GM23338 (cell line): ENCODE measurements around the gene PYDC2. TPM values are rescaled to one million over a fixed set of nuclear protein-coding genes. Genes with fewer than 3 reads are reported as not detected.

Experiments
- ATAC-seq: fragments of 200-7000 bp; cut with Tn5 transposase; 3 replicates; pipeline ENCODE4 v1.9.1; 2020
- DNase-seq: peaks from one replicate; pipeline ENCODE4 v3.0.0-alpha.2; 2015; ENCODE audit warnings: low spot score
- H2AFZ ChIP-seq: fragments of 200-600 bp; sonication (generic); 2 replicates; pipeline ENCODE4 v1.8.0; 2016; ENCODE audit warnings: antibody characterized with exemption, mild to moderate bottlenecking, moderate library complexity
- H3F3A ChIP-seq: fragments of 200-600 bp; sonication (generic); replicated peaks from 2 replicates; pipeline ENCODE4 v1.8.0; 2017; ENCODE audit warnings: antibody characterized with exemption, mixed run types, low read depth
- H3K27ac ChIP-seq: fragments of 200-600 bp; sonication (generic); 2 replicates; pipeline ENCODE4 v1.6.1; 2016; ENCODE audit warnings: low read depth
- H3K27me3 ChIP-seq: fragments of 200-600 bp; sonication (generic); 2 replicates; pipeline ENCODE4 v1.8.0; 2016; ENCODE audit warnings: mild to moderate bottlenecking, mixed run types, moderate library complexity; ENCODE audit not compliant: insufficient read depth
- H3K36me3 ChIP-seq: fragments of 200-600 bp; sonication (generic); 2 replicates; pipeline ENCODE4 v1.8.0; 2016; ENCODE audit warnings: mild to moderate bottlenecking; ENCODE audit not compliant: insufficient read depth
- H3K4me1 ChIP-seq: fragments of 200-600 bp; sonication (generic); 2 replicates; pipeline ENCODE4 v1.8.0; 2016; ENCODE audit warnings: mild to moderate bottlenecking, moderate library complexity; ENCODE audit not compliant: insufficient read depth
- H3K4me2 ChIP-seq: fragments of 200-600 bp; sonication (generic); 2 replicates; pipeline ENCODE4 v1.7.1; 2017; ENCODE audit warnings: mixed run types
- H3K4me3 ChIP-seq: fragments of 200-600 bp; sonication (generic); 2 replicates; pipeline ENCODE4 v1.6.1; 2016; ENCODE audit warnings: mixed run types
- H3K79me2 ChIP-seq: fragments of 200-600 bp; sonication (generic); replicated peaks from 2 replicates; pipeline ENCODE4 v1.8.0; 2017; ENCODE audit warnings: mild to moderate bottlenecking; ENCODE audit not compliant: insufficient read depth
- H3K9me2 ChIP-seq: fragments of 200-600 bp; sonication (generic); 2 replicates; pipeline ENCODE4 v1.8.0; 2017; ENCODE audit not compliant: insufficient read depth
- H4K20me1 ChIP-seq: fragments of 200-600 bp; sonication (generic); replicated peaks from 2 replicates; pipeline ENCODE4 v1.8.0; 2017; ENCODE audit warnings: mild to moderate bottlenecking; ENCODE audit not compliant: insufficient read depth
- H3K27ac Mint-ChIP-seq: 2 replicates; pipeline ENCODE4 v1.8.0; 2020; ENCODE audit warnings: inconsistent platforms, mild to moderate bottlenecking, moderate library complexity, mixed read lengths
- H3K27me3 Mint-ChIP-seq: 3 replicates; pipeline ENCODE4 v1.8.0; 2022; ENCODE audit warnings: low read depth, mild to moderate bottlenecking, moderate library complexity, mixed read lengths, inconsistent platforms; ENCODE audit not compliant: insufficient read depth, poor library complexity
- H3K36me3 Mint-ChIP-seq: 3 replicates; pipeline ENCODE4 v1.8.0; 2021; ENCODE audit warnings: low read depth, mild to moderate bottlenecking, inconsistent platforms, moderate library complexity, mixed read lengths
- H3K4me1 Mint-ChIP-seq: 3 replicates; pipeline ENCODE4 v1.8.0; 2020; ENCODE audit warnings: mild to moderate bottlenecking, inconsistent platforms, mixed read lengths
- H3K4me3 Mint-ChIP-seq: 3 replicates; pipeline ENCODE4 v1.8.0; 2021; ENCODE audit warnings: moderate library complexity, mild to moderate bottlenecking, inconsistent platforms, mixed read lengths
- H3K9me3 Mint-ChIP-seq: 3 replicates; pipeline ENCODE4 v1.8.0; 2020; ENCODE audit warnings: moderate library complexity, mild to moderate bottlenecking, inconsistent platforms, mixed read lengths
- CREB1 ChIP-seq: fragments of 250-450 bp; sonication (Bioruptor Pico); IDR thresholded peaks from 2 replicates; pipeline ENCODE4 v1.5.0; 2020; ENCODE audit warnings: low read depth, mild to moderate bottlenecking, moderate library complexity
- ETS1 ChIP-seq: IDR thresholded peaks from 2 replicates; pipeline ENCODE4 v1.6.1; 2016; ENCODE audit warnings: antibody characterized with exemption
- EZH2 ChIP-seq: fragments of 200-600 bp; sonication (generic); IDR thresholded peaks from one replicate; pipeline ENCODE4 v1.8.0; 2017; ENCODE audit warnings: antibody characterized with exemption, mild to moderate bottlenecking, low read depth; ENCODE audit not compliant: unreplicated experiment
- EZH2phosphoT487 ChIP-seq: fragments of 200-600 bp; sonication (generic); IDR thresholded peaks from one replicate; pipeline ENCODE4 v1.8.1; 2018; ENCODE audit warnings: antibody characterized with exemption; ENCODE audit not compliant: unreplicated experiment
- JUNB ChIP-seq: IDR thresholded peaks from one replicate; pipeline ENCODE4 v1.6.1; 2016; ENCODE audit warnings: antibody characterized with exemption; ENCODE audit not compliant: unreplicated experiment
- NANOG ChIP-seq: IDR thresholded peaks from 2 replicates; pipeline ENCODE4 v1.6.1; 2016; ENCODE audit warnings: antibody characterized with exemption, borderline replicate concordance
- POLR2AphosphoS5 ChIP-seq: IDR thresholded peaks from 2 replicates; pipeline ENCODE4 v1.6.1; 2016; ENCODE audit warnings: antibody characterized with exemption, low read depth
- STAT1 ChIP-seq: IDR thresholded peaks from one replicate; pipeline ENCODE4 v1.6.1; 2016; ENCODE audit warnings: antibody characterized with exemption; ENCODE audit not compliant: unreplicated experiment
- ZNF114 ChIP-seq: fragments of 250-450 bp; sonication (Bioruptor Pico); IDR thresholded peaks from 2 replicates; pipeline ENCODE4 v1.5.0; 2020; ENCODE audit warnings: mild to moderate bottlenecking, moderate library complexity
- ZNF331 ChIP-seq: fragments of 250-450 bp; sonication (Bioruptor Pico); IDR thresholded peaks from 2 replicates; pipeline ENCODE4 v1.5.0; 2020; ENCODE audit warnings: low read depth, mild to moderate bottlenecking, moderate library complexity
- polyA plus RNA-seq: library from polyadenylated mRNA; unstranded; fragments of >200 nt; fragmentation: Nextera tagmentation; extraction: Ambion mirVana; gene quantifications from 2 replicates; pipeline ENCODE4 v1.2.1, GENCODE V29; 2016
- total RNA-seq: library from RNA; depleted of rRNA; stranded (reverse); fragments of >200 nt; shearing (Covaris generic); gene quantifications from 2 replicates; pipeline ENCODE4 v1.2.3, GENCODE V29; 2014
- TF ChIP-seq, protein P1 (sequence below): fragments of 250-450 bp; sonication (Bioruptor Pico); IDR thresholded peaks from 2 replicates; pipeline ENCODE4 v1.5.0; 2020; ENCODE audit warnings: mild to moderate bottlenecking, moderate library complexity
- TF ChIP-seq, protein P2 (sequence below), 2 experiments: fragments of 200-600 bp in 1 of 2; sonication (generic) in 1 of 2; conservative IDR thresholded peaks; 2 replicates each; pipeline versions ENCODE4 v1.5.1 to v1.6.1; 2016 to 2017; ENCODE audit warnings: antibody characterized with exemption in 2 of 2, low read depth in 2 of 2, mild to moderate bottlenecking in 2 of 2, moderate library complexity in 1 of 2
- TF ChIP-seq, protein P3 (sequence below): IDR thresholded peaks from one replicate; pipeline ENCODE4 v1.6.1; 2018; ENCODE audit warnings: antibody characterized with exemption; ENCODE audit not compliant: unreplicated experiment

The PYDC2 gene
- total and polyA plus RNA-seq, 2 experiments from 2014 or later = not detected

GRCh38 chr3:191440532-191440931 is 20.4 kb upstream of the PYDC2 start:
- no peaks in the 10 kb centered on the region; the same call in 2 of the 3 replicates for H3K9me3 Mint-ChIP-seq
- H3F3A ChIP-seq = no peaks in the 10 kb centered on the region
- H3K27ac Mint-ChIP-seq = no peak overlapping the region
- no peaks in the 10 kb centered on the region for H4K20me1 ChIP-seq
- H3K4me1 Mint-ChIP-seq = peaks cover 4% of the 10 kb centered on the region; the same call in 1 of the 3 replicates
- H3K27me3 Mint-ChIP-seq = no peaks in the 10 kb centered on the region
- H3K27ac ChIP-seq = no peak overlapping the region
- no peak overlapping the region for H3K4me2 ChIP-seq
- no peak for TF ChIP-seq ETS1
- TF ChIP-seq, protein P1, sequence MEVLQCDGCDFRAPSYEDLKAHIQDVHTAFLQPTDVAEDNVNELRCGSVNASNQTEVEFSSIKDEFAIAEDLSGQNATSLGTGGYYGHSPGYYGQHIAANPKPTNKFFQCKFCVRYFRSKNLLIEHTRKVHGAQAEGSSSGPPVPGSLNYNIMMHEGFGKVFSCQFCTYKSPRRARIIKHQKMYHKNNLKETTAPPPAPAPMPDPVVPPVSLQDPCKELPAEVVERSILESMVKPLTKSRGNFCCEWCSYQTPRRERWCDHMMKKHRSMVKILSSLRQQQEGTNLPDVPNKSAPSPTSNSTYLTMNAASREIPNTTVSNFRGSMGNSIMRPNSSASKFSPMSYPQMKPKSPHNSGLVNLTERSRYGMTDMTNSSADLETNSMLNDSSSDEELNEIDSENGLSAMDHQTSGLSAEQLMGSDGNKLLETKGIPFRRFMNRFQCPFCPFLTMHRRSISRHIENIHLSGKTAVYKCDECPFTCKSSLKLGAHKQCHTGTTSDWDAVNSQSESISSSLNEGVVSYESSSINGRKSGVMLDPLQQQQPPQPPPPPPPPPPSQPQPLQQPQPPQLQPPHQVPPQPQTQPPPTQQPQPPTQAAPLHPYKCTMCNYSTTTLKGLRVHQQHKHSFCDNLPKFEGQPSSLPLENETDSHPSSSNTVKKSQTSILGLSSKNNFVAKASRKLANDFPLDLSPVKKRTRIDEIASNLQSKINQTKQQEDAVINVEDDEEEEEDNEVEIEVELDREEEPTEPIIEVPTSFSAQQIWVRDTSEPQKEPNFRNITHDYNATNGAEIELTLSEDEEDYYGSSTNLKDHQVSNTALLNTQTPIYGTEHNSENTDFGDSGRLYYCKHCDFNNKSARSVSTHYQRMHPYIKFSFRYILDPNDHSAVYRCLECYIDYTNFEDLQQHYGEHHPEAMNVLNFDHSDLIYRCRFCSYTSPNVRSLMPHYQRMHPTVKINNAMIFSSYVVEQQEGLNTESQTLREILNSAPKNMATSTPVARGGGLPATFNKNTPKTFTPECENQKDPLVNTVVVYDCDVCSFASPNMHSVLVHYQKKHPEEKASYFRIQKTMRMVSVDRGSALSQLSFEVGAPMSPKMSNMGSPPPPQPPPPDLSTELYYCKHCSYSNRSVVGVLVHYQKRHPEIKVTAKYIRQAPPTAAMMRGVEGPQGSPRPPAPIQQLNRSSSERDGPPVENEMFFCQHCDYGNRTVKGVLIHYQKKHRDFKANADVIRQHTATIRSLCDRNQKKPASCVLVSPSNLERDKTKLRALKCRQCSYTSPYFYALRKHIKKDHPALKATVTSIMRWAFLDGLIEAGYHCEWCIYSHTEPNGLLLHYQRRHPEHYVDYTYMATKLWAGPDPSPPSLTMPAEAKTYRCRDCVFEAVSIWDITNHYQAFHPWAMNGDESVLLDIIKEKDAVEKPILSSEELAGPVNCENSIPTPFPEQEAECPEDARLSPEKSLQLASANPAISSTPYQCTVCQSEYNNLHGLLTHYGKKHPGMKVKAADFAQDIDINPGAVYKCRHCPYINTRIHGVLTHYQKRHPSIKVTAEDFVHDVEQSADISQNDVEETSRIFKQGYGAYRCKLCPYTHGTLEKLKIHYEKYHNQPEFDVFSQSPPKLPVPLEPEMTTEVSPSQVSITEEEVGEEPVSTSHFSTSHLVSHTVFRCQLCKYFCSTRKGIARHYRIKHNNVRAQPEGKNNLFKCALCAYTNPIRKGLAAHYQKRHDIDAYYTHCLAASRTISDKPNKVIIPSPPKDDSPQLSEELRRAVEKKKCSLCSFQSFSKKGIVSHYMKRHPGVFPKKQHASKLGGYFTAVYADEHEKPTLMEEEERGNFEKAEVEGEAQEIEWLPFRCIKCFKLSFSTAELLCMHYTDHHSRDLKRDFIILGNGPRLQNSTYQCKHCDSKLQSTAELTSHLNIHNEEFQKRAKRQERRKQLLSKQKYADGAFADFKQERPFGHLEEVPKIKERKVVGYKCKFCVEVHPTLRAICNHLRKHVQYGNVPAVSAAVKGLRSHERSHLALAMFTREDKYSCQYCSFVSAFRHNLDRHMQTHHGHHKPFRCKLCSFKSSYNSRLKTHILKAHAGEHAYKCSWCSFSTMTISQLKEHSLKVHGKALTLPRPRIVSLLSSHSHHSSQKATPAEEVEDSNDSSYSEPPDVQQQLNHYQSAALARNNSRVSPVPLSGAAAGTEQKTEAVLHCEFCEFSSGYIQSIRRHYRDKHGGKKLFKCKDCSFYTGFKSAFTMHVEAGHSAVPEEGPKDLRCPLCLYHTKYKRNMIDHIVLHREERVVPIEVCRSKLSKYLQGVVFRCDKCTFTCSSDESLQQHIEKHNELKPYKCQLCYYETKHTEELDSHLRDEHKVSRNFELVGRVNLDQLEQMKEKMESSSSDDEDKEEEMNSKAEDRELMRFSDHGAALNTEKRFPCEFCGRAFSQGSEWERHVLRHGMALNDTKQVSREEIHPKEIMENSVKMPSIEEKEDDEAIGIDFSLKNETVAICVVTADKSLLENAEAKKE = no peak
- TF ChIP-seq STAT1 = no peak
- TF ChIP-seq CREB1 (CRISPR knock-in tag) = no peak
- no peak for TF ChIP-seq JUNB
- no peak for TF ChIP-seq EZH2phosphoT487
- no peak for TF ChIP-seq NANOG
- TF ChIP-seq ZNF114 = no peak
- TF ChIP-seq, protein P2, sequence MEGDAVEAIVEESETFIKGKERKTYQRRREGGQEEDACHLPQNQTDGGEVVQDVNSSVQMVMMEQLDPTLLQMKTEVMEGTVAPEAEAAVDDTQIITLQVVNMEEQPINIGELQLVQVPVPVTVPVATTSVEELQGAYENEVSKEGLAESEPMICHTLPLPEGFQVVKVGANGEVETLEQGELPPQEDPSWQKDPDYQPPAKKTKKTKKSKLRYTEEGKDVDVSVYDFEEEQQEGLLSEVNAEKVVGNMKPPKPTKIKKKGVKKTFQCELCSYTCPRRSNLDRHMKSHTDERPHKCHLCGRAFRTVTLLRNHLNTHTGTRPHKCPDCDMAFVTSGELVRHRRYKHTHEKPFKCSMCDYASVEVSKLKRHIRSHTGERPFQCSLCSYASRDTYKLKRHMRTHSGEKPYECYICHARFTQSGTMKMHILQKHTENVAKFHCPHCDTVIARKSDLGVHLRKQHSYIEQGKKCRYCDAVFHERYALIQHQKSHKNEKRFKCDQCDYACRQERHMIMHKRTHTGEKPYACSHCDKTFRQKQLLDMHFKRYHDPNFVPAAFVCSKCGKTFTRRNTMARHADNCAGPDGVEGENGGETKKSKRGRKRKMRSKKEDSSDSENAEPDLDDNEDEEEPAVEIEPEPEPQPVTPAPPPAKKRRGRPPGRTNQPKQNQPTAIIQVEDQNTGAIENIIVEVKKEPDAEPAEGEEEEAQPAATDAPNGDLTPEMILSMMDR (conservative IDR thresholded peaks at IDR 0.05; ENCODE audit: low read depth in 2 of 2) = no peak
- TF ChIP-seq EZH2 = no peak
- no peak for TF ChIP-seq POLR2AphosphoS5
- TF ChIP-seq, protein P3, sequence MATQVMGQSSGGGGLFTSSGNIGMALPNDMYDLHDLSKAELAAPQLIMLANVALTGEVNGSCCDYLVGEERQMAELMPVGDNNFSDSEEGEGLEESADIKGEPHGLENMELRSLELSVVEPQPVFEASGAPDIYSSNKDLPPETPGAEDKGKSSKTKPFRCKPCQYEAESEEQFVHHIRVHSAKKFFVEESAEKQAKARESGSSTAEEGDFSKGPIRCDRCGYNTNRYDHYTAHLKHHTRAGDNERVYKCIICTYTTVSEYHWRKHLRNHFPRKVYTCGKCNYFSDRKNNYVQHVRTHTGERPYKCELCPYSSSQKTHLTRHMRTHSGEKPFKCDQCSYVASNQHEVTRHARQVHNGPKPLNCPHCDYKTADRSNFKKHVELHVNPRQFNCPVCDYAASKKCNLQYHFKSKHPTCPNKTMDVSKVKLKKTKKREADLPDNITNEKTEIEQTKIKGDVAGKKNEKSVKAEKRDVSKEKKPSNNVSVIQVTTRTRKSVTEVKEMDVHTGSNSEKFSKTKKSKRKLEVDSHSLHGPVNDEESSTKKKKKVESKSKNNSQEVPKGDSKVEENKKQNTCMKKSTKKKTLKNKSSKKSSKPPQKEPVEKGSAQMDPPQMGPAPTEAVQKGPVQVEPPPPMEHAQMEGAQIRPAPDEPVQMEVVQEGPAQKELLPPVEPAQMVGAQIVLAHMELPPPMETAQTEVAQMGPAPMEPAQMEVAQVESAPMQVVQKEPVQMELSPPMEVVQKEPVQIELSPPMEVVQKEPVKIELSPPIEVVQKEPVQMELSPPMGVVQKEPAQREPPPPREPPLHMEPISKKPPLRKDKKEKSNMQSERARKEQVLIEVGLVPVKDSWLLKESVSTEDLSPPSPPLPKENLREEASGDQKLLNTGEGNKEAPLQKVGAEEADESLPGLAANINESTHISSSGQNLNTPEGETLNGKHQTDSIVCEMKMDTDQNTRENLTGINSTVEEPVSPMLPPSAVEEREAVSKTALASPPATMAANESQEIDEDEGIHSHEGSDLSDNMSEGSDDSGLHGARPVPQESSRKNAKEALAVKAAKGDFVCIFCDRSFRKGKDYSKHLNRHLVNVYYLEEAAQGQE = no peak
- TF ChIP-seq ZNF331 = no peak
- no peaks in the 10 kb centered on the region for H3K9me2 ChIP-seq
- ATAC-seq (no peak), DNase-seq (no peak)
- H3K79me2 ChIP-seq = no peaks in the 10 kb centered on the region
- H2AFZ ChIP-seq = no peak overlapping the region
- no peaks in the 10 kb centered on the region for H3K27me3 ChIP-seq
- H3K36me3 Mint-ChIP-seq = no peaks in the 10 kb centered on the region
- H3K4me1 ChIP-seq = no peaks in the 10 kb centered on the region
- H3K4me3 Mint-ChIP-seq = no peak overlapping the region
- H3K4me3 ChIP-seq = no peak overlapping the region
- no peaks in the 10 kb centered on the region for H3K36me3 ChIP-seq
